Measurements from ENCODE around the gene HLA-DPA1. TPM values are rescaled to one million over a fixed set of nuclear protein-coding genes. Genes with fewer than 3 reads are reported as not detected.

Gene HLA-DPA1
- total RNA-seq, 1 experiment from 2014 or later = not detected

GRCh38 chr6:33112148-33112547 lies 38.7 kb upstream of the HLA-DPA1 start:
- BruUV-seq (replicated peaks) = no TSS peak
- Histone ChIP-seq H3K36me3 (ENCODE audit: control insufficient read depth, insufficient read depth, low read length) (no peaks in the 10 kb centered on the region), H3K27me3 (replicated peaks; ENCODE audit: control insufficient read depth, insufficient read depth, low read length) (peaks cover 1% of the 10 kb centered on the region), H3K4me1 (no peaks in the 10 kb centered on the region), H3K4me3 (ENCODE audit: low read depth, low read length) (no peak overlapping the region), H3K9me3 (no peaks in the 10 kb centered on the region)
- POLR2A ChIA-PET = no interaction called here
- Mint-ChIP-seq H3K9me3 (ENCODE audit: unreplicated experiment) (peaks cover under 1% of the 10 kb centered on the region), H3K36me3 (ENCODE audit: insufficient read depth, unreplicated experiment) (no peaks in the 10 kb centered on the region), H3K4me1 (ENCODE audit: low read depth, unreplicated experiment) (no peaks in the 10 kb centered on the region), H3K4me3 (ENCODE audit: unreplicated experiment) (no peak overlapping the region), H3K27me3 (ENCODE audit: insufficient read depth, unreplicated experiment) (peaks cover 38% of the 10 kb centered on the region), H3K27ac (ENCODE audit: unreplicated experiment) (no peak overlapping the region)
- CTCF ChIA-PET = no interaction called here
- intact Hi-C loops (cut with micrococcal nuclease; ENCODE audit: unreplicated experiment) = no loop called here
- no peak for DNase-seq
- TF ChIP-seq CTCF (IDR thresholded peaks at IDR 0.05; ENCODE audit: insufficient read depth in 1 of 2, low read depth in 1 of 2, low read length in 1 of 2, severe bottlenecking in 1 of 2, unreplicated experiment in 1 of 2) = no peak

GRCh38 chr6:33108307-33108706 lies 34.9 kb upstream of the HLA-DPA1 start:
- ChIA-PET POLR2A (no interaction called here), CTCF (no interaction called here)
- no peak for DNase-seq
- no peaks in the 10 kb centered on the region for H3K27me3 ChIP-seq (replicated peaks; ENCODE audit: control insufficient read depth, insufficient read depth, low read length)
- intact Hi-C loops (cut with micrococcal nuclease; ENCODE audit: unreplicated experiment) = no loop called here
- Mint-ChIP-seq H3K4me1 (ENCODE audit: low read depth, unreplicated experiment) (no peaks in the 10 kb centered on the region), H3K27ac (ENCODE audit: unreplicated experiment) (no peak overlapping the region), H3K36me3 (ENCODE audit: insufficient read depth, unreplicated experiment) (no peaks in the 10 kb centered on the region), H3K9me3 (ENCODE audit: unreplicated experiment) (peaks cover 16% of the 10 kb centered on the region), H3K4me3 (ENCODE audit: unreplicated experiment) (no peak overlapping the region), H3K27me3 (ENCODE audit: insufficient read depth, unreplicated experiment) (peaks cover 36% of the 10 kb centered on the region)
- BruUV-seq (replicated peaks) = no TSS peak
- no peak for TF ChIP-seq CTCF (IDR thresholded peaks at IDR 0.05; ENCODE audit: insufficient read depth in 1 of 2, low read depth in 1 of 2, low read length in 1 of 2, severe bottlenecking in 1 of 2, unreplicated experiment in 1 of 2)
- H3K36me3 ChIP-seq (ENCODE audit: control insufficient read depth, insufficient read depth, low read length) = no peaks in the 10 kb centered on the region
- no peaks in the 10 kb centered on the region for H3K4me1 ChIP-seq
- no peaks in the 10 kb centered on the region for H3K9me3 ChIP-seq
- H3K4me3 ChIP-seq (ENCODE audit: low read depth, low read length) = no peak overlapping the region

DNA sequence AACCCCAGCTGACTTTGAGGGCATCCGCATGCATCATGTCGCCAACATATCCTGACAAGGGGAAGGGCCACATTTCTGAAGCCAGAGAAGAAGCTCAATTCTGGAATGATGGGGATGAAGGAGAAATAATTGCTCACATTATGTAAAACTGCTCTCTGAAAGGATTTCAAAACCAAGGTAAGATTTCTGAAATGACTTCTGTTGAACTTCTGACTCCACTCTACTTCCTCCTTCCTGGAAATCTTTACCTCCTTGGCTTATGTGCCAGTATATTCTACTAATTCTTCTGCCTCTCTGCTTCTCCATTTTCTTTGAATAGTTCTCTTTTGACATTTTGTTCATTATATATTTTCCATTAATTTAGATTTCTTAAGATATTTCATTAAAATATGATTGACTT lies 34.2 kb upstream of the HLA-DPA1 start:
- Histone ChIP-seq H3K9me3 (no peaks in the 10 kb centered on the region), H3K4me1 (no peaks in the 10 kb centered on the region), H3K36me3 (ENCODE audit: control insufficient read depth, insufficient read depth, low read length) (no peaks in the 10 kb centered on the region), H3K27me3 (replicated peaks; ENCODE audit: control insufficient read depth, insufficient read depth, low read length) (no peaks in the 10 kb centered on the region), H3K4me3 (ENCODE audit: low read depth, low read length) (no peak overlapping the region)
- no peaks in the 10 kb centered on the region for H3K36me3 Mint-ChIP-seq (ENCODE audit: insufficient read depth, unreplicated experiment)
- intact Hi-C loops (cut with micrococcal nuclease; ENCODE audit: unreplicated experiment) = no loop called here
- no peak for TF ChIP-seq CTCF (IDR thresholded peaks at IDR 0.05; ENCODE audit: insufficient read depth in 1 of 2, low read depth in 1 of 2, low read length in 1 of 2, severe bottlenecking in 1 of 2, unreplicated experiment in 1 of 2)
- no peak for DNase-seq
- peaks cover 36% of the 10 kb centered on the region for H3K27me3 Mint-ChIP-seq (ENCODE audit: insufficient read depth, unreplicated experiment)
- ChIA-PET POLR2A (no interaction called here), CTCF (no interaction called here)
- no TSS peak for BruUV-seq (replicated peaks)
- H3K4me1 Mint-ChIP-seq (ENCODE audit: low read depth, unreplicated experiment) = no peaks in the 10 kb centered on the region
- peaks cover 16% of the 10 kb centered on the region for H3K9me3 Mint-ChIP-seq (ENCODE audit: unreplicated experiment)
- no peak overlapping the region for H3K27ac Mint-ChIP-seq (ENCODE audit: unreplicated experiment)
- no peak overlapping the region for H3K4me3 Mint-ChIP-seq (ENCODE audit: unreplicated experiment)

All from Caco-2 (cell line).